ENCODE results near the gene C1QB. TPM values are rescaled to one million over a fixed set of nuclear protein-coding genes. Genes with fewer than 3 reads are reported as not detected.

The C1QB gene
- total RNA-seq, 1 experiment from 2014 or later: not detected

- DNase-seq: no peak
- H3K27me3 ChIP-seq (replicated peaks; ENCODE audit: control insufficient read depth, insufficient read depth, low read length): no peaks in the 10 kb centered on the region
- H3K4me3 Mint-ChIP-seq (ENCODE audit: unreplicated experiment): no peak overlapping the region
- H3K9me3 ChIP-seq: no peaks in the 10 kb centered on the region
- no peaks in the 10 kb centered on the region for H3K36me3 ChIP-seq (ENCODE audit: control insufficient read depth, insufficient read depth, low read length)
- H3K4me1 ChIP-seq: no peaks in the 10 kb centered on the region
- H3K27ac Mint-ChIP-seq (ENCODE audit: unreplicated experiment): no peak overlapping the region
- intact Hi-C loops (cut with micrococcal nuclease; ENCODE audit: unreplicated experiment): no loop called here
- H3K4me1 Mint-ChIP-seq (ENCODE audit: low read depth, unreplicated experiment): no peaks in the 10 kb centered on the region
- no peaks in the 10 kb centered on the region for H3K9me3 Mint-ChIP-seq (ENCODE audit: unreplicated experiment)
- POLR2A ChIA-PET: no interaction called here
- TF ChIP-seq CTCF (IDR thresholded peaks at IDR 0.05; ENCODE audit: insufficient read depth in 1 of 2, low read depth in 1 of 2, low read length in 1 of 2, severe bottlenecking in 1 of 2, unreplicated experiment in 1 of 2): no peak
- H3K36me3 Mint-ChIP-seq (ENCODE audit: insufficient read depth, unreplicated experiment): no peaks in the 10 kb centered on the region
- CTCF ChIA-PET: no interaction called here
- H3K4me3 ChIP-seq (ENCODE audit: low read depth, low read length): no peak overlapping the region
- no TSS peak for BruUV-seq (replicated peaks)
- no peaks in the 10 kb centered on the region for H3K27me3 Mint-ChIP-seq (ENCODE audit: insufficient read depth, unreplicated experiment)
Measured at GRCh38 chr1:22635436-22635835, 17.6 kb upstream of the C1QB start.

DNA sequence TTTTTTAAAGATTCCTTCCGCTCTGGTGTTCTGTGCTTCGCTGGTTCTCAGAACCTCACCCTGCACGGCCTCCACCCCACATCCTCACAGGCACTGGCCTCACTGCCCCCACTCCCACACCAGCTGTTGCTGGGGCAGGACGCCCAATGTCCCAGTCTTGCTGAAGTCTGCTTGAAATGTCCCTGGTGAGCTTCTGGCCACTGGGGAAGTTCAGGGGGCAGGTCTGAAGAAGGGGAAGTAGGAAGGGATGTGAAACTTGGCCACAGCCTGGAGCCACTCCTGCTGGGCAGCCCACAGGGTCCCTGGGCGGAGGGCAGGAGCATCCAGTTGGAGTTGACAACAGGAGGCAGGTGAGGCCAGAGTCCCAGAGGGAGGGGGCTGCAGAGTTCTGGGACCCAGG lies 16.7 kb upstream of the C1QB start, which contains the start of gene C1QA:
TSS of gene C1QA (plus strand) at position 276 of the 400 bp plus-strand sequence. CDS start 989 bp downstream, outside the sequence.
- Mint-ChIP-seq H3K36me3 (ENCODE audit: insufficient read depth, unreplicated experiment) (no peaks in the 10 kb centered on the region), H3K9me3 (ENCODE audit: unreplicated experiment) (no peaks in the 10 kb centered on the region), H3K4me3 (ENCODE audit: unreplicated experiment) (no peak within 1 kb of the TSS), H3K27me3 (ENCODE audit: insufficient read depth, unreplicated experiment) (no peaks in the 10 kb centered on the region), H3K27ac (ENCODE audit: unreplicated experiment) (no peak within 1 kb of the TSS), H3K4me1 (ENCODE audit: low read depth, unreplicated experiment) (no peaks in the 10 kb centered on the region)
- no peak within 1 kb of the TSS for H3K4me3 ChIP-seq (ENCODE audit: low read depth, low read length)
- TF ChIP-seq CTCF (IDR thresholded peaks at IDR 0.05; ENCODE audit: insufficient read depth in 1 of 2, low read depth in 1 of 2, low read length in 1 of 2, severe bottlenecking in 1 of 2, unreplicated experiment in 1 of 2): no peak
- H3K36me3 ChIP-seq (ENCODE audit: control insufficient read depth, insufficient read depth, low read length): no peaks in the 10 kb centered on the region
- H3K9me3 ChIP-seq: no peaks in the 10 kb centered on the region
- ChIA-PET CTCF (no interaction called here), POLR2A (no interaction called here)
- no peaks in the 10 kb centered on the region for H3K4me1 ChIP-seq
- intact Hi-C loops (cut with micrococcal nuclease; ENCODE audit: unreplicated experiment): no loop called here
- no peak for DNase-seq
- BruUV-seq (replicated peaks): no TSS peak
- no peaks in the 10 kb centered on the region for H3K27me3 ChIP-seq (replicated peaks; ENCODE audit: control insufficient read depth, insufficient read depth, low read length)

- DNase-seq: no peak
- Mint-ChIP-seq H3K4me1 (ENCODE audit: low read depth, unreplicated experiment) (no peaks in the 10 kb centered on the region), H3K4me3 (ENCODE audit: unreplicated experiment) (no peak overlapping the region), H3K27me3 (ENCODE audit: insufficient read depth, unreplicated experiment) (no peaks in the 10 kb centered on the region), H3K27ac (ENCODE audit: unreplicated experiment) (no peak overlapping the region), H3K9me3 (ENCODE audit: unreplicated experiment) (no peaks in the 10 kb centered on the region), H3K36me3 (ENCODE audit: insufficient read depth, unreplicated experiment) (no peaks in the 10 kb centered on the region)
- Histone ChIP-seq H3K4me1 (no peaks in the 10 kb centered on the region), H3K4me3 (ENCODE audit: low read depth, low read length) (no peak overlapping the region), H3K9me3 (no peaks in the 10 kb centered on the region), H3K36me3 (ENCODE audit: control insufficient read depth, insufficient read depth, low read length) (no peaks in the 10 kb centered on the region), H3K27me3 (replicated peaks; ENCODE audit: control insufficient read depth, insufficient read depth, low read length) (no peaks in the 10 kb centered on the region)
- no peak for TF ChIP-seq CTCF (IDR thresholded peaks at IDR 0.05; ENCODE audit: insufficient read depth in 1 of 2, low read depth in 1 of 2, low read length in 1 of 2, severe bottlenecking in 1 of 2, unreplicated experiment in 1 of 2)
- POLR2A ChIA-PET: no interaction called here
- CTCF ChIA-PET: no interaction called here
- BruUV-seq (replicated peaks): no TSS peak
- intact Hi-C loops (cut with micrococcal nuclease; ENCODE audit: unreplicated experiment): no loop called here
Measured at GRCh38 chr1:22636927-22637326, 16.1 kb upstream of the C1QB start.

All from Caco-2 (cell line).